Measurements from ENCODE around the gene HERPUD1.

Gene HERPUD1

DNA sequence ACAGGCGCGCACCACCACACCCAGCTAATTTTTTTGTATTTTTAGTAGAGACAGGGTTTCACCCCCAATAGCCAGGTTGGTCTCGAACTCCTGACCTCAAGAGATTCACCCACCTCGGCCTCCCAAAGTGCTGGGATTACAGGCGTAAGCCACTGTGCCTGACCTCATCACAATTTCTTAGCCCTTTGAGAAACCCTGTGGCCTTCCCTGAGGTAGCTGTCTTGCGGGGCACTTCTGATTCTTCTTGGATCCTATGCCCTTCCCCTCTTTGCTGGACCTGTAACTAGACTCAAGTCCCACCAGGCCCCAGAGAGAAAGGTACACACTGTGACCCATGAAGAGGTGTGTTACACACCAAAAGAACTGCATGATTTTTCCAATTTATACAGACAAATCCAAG lies 16.3 kb downstream of the HERPUD1 start:
- no peak for TF ChIP-seq EZH2phosphoT487 (IDR thresholded peaks at IDR 0.05; ENCODE audit: borderline replicate concordance, low read length)
- TF ChIP-seq, protein P1, sequence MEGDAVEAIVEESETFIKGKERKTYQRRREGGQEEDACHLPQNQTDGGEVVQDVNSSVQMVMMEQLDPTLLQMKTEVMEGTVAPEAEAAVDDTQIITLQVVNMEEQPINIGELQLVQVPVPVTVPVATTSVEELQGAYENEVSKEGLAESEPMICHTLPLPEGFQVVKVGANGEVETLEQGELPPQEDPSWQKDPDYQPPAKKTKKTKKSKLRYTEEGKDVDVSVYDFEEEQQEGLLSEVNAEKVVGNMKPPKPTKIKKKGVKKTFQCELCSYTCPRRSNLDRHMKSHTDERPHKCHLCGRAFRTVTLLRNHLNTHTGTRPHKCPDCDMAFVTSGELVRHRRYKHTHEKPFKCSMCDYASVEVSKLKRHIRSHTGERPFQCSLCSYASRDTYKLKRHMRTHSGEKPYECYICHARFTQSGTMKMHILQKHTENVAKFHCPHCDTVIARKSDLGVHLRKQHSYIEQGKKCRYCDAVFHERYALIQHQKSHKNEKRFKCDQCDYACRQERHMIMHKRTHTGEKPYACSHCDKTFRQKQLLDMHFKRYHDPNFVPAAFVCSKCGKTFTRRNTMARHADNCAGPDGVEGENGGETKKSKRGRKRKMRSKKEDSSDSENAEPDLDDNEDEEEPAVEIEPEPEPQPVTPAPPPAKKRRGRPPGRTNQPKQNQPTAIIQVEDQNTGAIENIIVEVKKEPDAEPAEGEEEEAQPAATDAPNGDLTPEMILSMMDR (IDR thresholded peaks at IDR 0.05; ENCODE audit: low read depth, low read length, poor library complexity, severe bottlenecking) = no peak
- Histone ChIP-seq H3F3A (ENCODE audit: control insufficient read depth, insufficient read depth) (peaks cover 18% of the 10 kb centered on the region), H3K9me3 (ENCODE audit: control insufficient read depth, insufficient read depth, low read length) (no peaks in the 10 kb centered on the region), H3K27ac (ENCODE audit: low read depth, low read length) (no peak overlapping the region), H3K36me3 (ENCODE audit: control insufficient read depth, low read length) (peaks cover 23% of the 10 kb centered on the region), H3K4me2 (ENCODE audit: low read length) (no peak overlapping the region), H3K9me2 (replicated peaks; ENCODE audit: control insufficient read depth, low read length) (no peaks in the 10 kb centered on the region), H3K4me3 (ENCODE audit: low read length) (no peak overlapping the region), H3K4me1 (ENCODE audit: control insufficient read depth, low read length) (peaks cover 21% of the 10 kb centered on the region), H4K20me1 (ENCODE audit: control insufficient read depth, insufficient read depth, low read depth, low read length) (no peaks in the 10 kb centered on the region), H3K79me2 (ENCODE audit: control insufficient read depth, low read length) (no peaks in the 10 kb centered on the region), H3K27me3 (ENCODE audit: control insufficient read depth, low read length) (no peaks in the 10 kb centered on the region)

DNA sequence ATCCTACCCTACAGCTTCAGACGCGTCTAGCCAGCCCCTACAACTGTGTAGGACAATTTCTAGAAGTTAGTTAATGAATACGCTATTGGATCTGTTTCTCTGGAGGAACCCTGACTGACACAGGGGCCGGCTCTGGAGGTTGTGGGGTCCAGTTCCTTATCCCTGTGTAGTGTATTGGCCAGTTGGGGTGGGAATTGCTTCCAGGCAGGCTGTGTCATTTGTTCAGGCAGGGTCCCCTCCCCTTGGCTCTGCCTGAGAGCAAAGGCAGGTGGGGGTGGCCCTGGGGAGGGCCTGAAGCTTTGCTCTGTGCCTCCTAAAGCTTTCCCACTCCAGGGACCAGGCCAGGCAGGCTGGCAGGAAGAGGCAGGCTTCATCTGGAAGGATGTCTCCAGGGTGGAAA lies 18.1 kb downstream of the HERPUD1 start:
- Histone ChIP-seq H3K4me1 (ENCODE audit: control insufficient read depth, low read length) (peaks cover 21% of the 10 kb centered on the region), H3F3A (ENCODE audit: control insufficient read depth, insufficient read depth) (peaks cover 11% of the 10 kb centered on the region)

DNA sequence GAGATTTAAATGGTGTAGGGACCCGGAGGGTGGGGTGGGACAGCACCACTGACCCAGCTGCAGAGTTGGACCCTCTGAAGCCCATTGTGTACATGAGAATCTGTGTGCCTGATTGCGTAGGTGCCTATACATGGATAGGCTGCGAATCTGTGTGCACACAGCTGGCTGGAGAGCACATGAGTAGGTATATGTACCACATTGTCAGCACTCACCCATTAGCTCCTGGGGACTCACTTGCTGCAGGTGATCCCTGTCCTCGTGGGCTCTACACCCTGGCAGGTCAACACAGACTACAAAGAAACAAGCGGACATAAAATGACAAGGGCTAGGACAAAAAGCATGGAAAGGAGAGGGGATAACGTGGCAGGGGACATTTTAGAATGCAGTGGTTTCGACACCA lies 18.5 kb downstream of the HERPUD1 start:
- Histone ChIP-seq H3K79me2 (ENCODE audit: control insufficient read depth, low read length) (no peaks in the 10 kb centered on the region), H3K4me1 (ENCODE audit: control insufficient read depth, low read length) (peaks cover 21% of the 10 kb centered on the region), H3K9me2 (replicated peaks; ENCODE audit: control insufficient read depth, low read length) (no peaks in the 10 kb centered on the region), H3K27me3 (ENCODE audit: control insufficient read depth, low read length) (no peaks in the 10 kb centered on the region), H3K27ac (ENCODE audit: low read depth, low read length) (no peak overlapping the region), H3K9me3 (ENCODE audit: control insufficient read depth, insufficient read depth, low read length) (no peaks in the 10 kb centered on the region), H3K36me3 (ENCODE audit: control insufficient read depth, low read length) (peaks cover under 1% of the 10 kb centered on the region), H4K20me1 (ENCODE audit: control insufficient read depth, insufficient read depth, low read depth, low read length) (no peaks in the 10 kb centered on the region), H3K4me3 (ENCODE audit: low read length) (no peak overlapping the region), H3K4me2 (ENCODE audit: low read length) (peak overlapping the region; percentile 82), H3F3A (ENCODE audit: control insufficient read depth, insufficient read depth) (peaks cover 11% of the 10 kb centered on the region)
- TF ChIP-seq, protein P1 (IDR thresholded peaks at IDR 0.05; ENCODE audit: low read depth, low read length, poor library complexity, severe bottlenecking) = no peak
- no peak for TF ChIP-seq EZH2phosphoT487 (IDR thresholded peaks at IDR 0.05; ENCODE audit: borderline replicate concordance, low read length)

More for the DNA sequence above, 18.1 kb downstream of the HERPUD1 start:
- Histone ChIP-seq H4K20me1 (ENCODE audit: control insufficient read depth, insufficient read depth, low read depth, low read length) (no peaks in the 10 kb centered on the region), H3K79me2 (ENCODE audit: control insufficient read depth, low read length) (no peaks in the 10 kb centered on the region), H3K4me3 (ENCODE audit: low read length) (no peak overlapping the region), H3K4me2 (ENCODE audit: low read length) (no peak overlapping the region), H3K27ac (ENCODE audit: low read depth, low read length) (no peak overlapping the region), H3K36me3 (ENCODE audit: control insufficient read depth, low read length) (peaks cover 5% of the 10 kb centered on the region), H3K27me3 (ENCODE audit: control insufficient read depth, low read length) (no peaks in the 10 kb centered on the region), H3K9me2 (replicated peaks; ENCODE audit: control insufficient read depth, low read length) (no peaks in the 10 kb centered on the region), H3K9me3 (ENCODE audit: control insufficient read depth, insufficient read depth, low read length) (no peaks in the 10 kb centered on the region)
- TF ChIP-seq, protein P1 (IDR thresholded peaks at IDR 0.05; ENCODE audit: low read depth, low read length, poor library complexity, severe bottlenecking) = no peak
- no peak for TF ChIP-seq EZH2phosphoT487 (IDR thresholded peaks at IDR 0.05; ENCODE audit: borderline replicate concordance, low read length)

Data from DOHH2 (cell line).